Body of pancreas (tissue), 4 donors: ENCODE results near the gene R3HDM2.

Experiments
- POLR2A ChIP-seq, 3 donors: fragments of 450-650 bp; IDR thresholded peaks; one replicate each; pipeline ENCODE4 v1.6.1; 2016; ENCODE audit warnings: antibody characterized with exemption in 3 of 3, mild to moderate bottlenecking in 2 of 3
- TF ChIP-seq, protein P1 (sequence below), 7 experiments: fragments of 450-650 bp in 4 of 7; fragments of 200-600 bp in 3 of 7; sonication (generic) in 3 of 7; IDR thresholded peaks; one replicate each; pipeline ENCODE4 v1.5.1; 2016 to 2019; ENCODE audit warnings: antibody characterized with exemption in 7 of 7

DNA sequence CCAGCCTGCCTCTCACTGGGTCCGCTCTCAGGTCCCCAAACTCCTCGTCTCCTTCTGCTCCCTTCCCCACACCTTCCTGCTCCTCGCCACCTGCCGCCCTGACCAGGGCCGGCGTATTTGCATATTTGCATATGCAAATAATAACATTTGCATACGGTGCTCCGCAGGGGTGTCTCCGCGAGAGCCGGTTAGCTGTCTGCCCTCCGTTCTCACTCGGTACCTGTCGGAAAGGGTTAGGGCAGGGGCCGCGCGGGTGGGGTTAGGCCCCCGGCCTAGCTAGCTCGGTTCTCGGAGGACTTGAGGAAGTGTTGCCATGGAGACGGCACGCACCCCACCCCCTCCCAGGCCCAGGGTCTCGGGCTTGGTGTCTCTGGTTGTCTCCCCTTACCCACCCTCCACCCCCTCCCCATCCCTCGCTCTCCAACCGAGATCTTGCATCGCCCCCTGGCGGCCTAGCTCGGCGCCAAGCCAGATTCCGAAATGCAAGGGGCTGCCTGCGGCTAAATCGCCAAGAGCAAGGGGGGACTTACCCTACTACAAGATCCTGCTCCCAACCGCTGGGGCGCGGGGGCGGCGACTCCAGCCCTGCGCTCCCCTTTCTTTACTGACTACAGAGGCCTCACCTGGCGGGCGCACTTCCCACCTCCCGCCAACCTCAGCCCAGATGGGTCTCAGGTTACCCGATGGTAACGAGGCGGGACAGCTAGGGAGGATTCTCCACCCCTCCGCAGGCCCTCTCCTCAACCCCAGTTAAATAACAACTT is 188.0 kb downstream of the R3HDM2 start:
- TF ChIP-seq, protein P1, sequence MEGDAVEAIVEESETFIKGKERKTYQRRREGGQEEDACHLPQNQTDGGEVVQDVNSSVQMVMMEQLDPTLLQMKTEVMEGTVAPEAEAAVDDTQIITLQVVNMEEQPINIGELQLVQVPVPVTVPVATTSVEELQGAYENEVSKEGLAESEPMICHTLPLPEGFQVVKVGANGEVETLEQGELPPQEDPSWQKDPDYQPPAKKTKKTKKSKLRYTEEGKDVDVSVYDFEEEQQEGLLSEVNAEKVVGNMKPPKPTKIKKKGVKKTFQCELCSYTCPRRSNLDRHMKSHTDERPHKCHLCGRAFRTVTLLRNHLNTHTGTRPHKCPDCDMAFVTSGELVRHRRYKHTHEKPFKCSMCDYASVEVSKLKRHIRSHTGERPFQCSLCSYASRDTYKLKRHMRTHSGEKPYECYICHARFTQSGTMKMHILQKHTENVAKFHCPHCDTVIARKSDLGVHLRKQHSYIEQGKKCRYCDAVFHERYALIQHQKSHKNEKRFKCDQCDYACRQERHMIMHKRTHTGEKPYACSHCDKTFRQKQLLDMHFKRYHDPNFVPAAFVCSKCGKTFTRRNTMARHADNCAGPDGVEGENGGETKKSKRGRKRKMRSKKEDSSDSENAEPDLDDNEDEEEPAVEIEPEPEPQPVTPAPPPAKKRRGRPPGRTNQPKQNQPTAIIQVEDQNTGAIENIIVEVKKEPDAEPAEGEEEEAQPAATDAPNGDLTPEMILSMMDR (IDR thresholded peaks at IDR 0.05), result peak; percentile 43 to 56 (median 46)
- TF ChIP-seq POLR2A (IDR thresholded peaks at IDR 0.05), result no peak
